Ectodermal cell (in vitro differentiated cells): Measurements from ENCODE around the gene GALNT2.

Experiments used
- H3K27ac ChIP-seq: 2 replicates; pipeline ENCODE4 v1.7.0; 2013; ENCODE audit warnings: mild to moderate bottlenecking, low read depth, low read length; ENCODE audit not compliant: insufficient read depth, poor library complexity, severe bottlenecking
- H3K27me3 ChIP-seq: 2 replicates; pipeline ENCODE4 v1.7.0; 2013; ENCODE audit warnings: mild to moderate bottlenecking, low read length; ENCODE audit not compliant: insufficient read depth, control insufficient read depth, poor library complexity, severe bottlenecking
- H3K36me3 ChIP-seq: one replicate; pipeline ENCODE4 v1.7.0; 2013; ENCODE audit warnings: low read length; ENCODE audit not compliant: control insufficient read depth, insufficient read depth
- H3K4me1 ChIP-seq: one replicate; pipeline ENCODE4 v1.7.0; 2013; ENCODE audit warnings: low read length; ENCODE audit not compliant: control insufficient read depth, insufficient read depth
- H3K4me3 ChIP-seq: 2 replicates; pipeline ENCODE4 v1.7.0; 2013; ENCODE audit warnings: low read depth, low read length, control low read depth; ENCODE audit not compliant: insufficient read depth
- H3K9me3 ChIP-seq: 2 replicates; pipeline ENCODE4 v1.7.0; 2013; ENCODE audit warnings: mild to moderate bottlenecking, low read length, moderate library complexity; ENCODE audit not compliant: control insufficient read depth
- WGBS, 2 experiments: methylation state at CpG; one replicate each; pipeline ENCODE4 v1.1.7; 2013; ENCODE audit warnings: missing lambda C conversion rate in 2 of 2; 5-methylcytosine and 5-hydroxymethylcytosine counted together

Gene GALNT2

GRCh38 chr1:230283678-230284077 lies 216.6 kb downstream of the GALNT2 start:
- H3K4me3 ChIP-seq: no peak overlapping the region
- H3K36me3 ChIP-seq: no peaks in the 10 kb centered on the region
- H3K9me3 ChIP-seq: no peaks in the 10 kb centered on the region
- H3K4me1 ChIP-seq: no peaks in the 10 kb centered on the region
- no peaks in the 10 kb centered on the region for H3K27me3 ChIP-seq
- WGBS, 2 experiments: 89 to 91% methylated on average over 12 of the region's 12 CpGs
- no peak overlapping the region for H3K27ac ChIP-seq

GRCh38 chr1:230284891-230285290 lies 217.9 kb downstream of the GALNT2 start:
- Histone ChIP-seq H3K27ac (no peak overlapping the region), H3K27me3 (no peaks in the 10 kb centered on the region), H3K9me3 (no peaks in the 10 kb centered on the region), H3K4me3 (no peak overlapping the region), H3K36me3 (no peaks in the 10 kb centered on the region), H3K4me1 (no peaks in the 10 kb centered on the region)
- WGBS, 2 experiments: 91 to 93% methylated on average over 10 of the region's 10 CpGs

- no peaks in the 10 kb centered on the region for H3K27me3 ChIP-seq
- no peaks in the 10 kb centered on the region for H3K36me3 ChIP-seq
- no peak overlapping the region for H3K4me3 ChIP-seq
- H3K27ac ChIP-seq: no peak overlapping the region
- WGBS, 2 experiments: 93 to 94% methylated on average over 7 of the region's 7 CpGs
- H3K4me1 ChIP-seq: no peaks in the 10 kb centered on the region
- no peaks in the 10 kb centered on the region for H3K9me3 ChIP-seq
Measured at GRCh38 chr1:230285351-230285750, 218.3 kb downstream of the GALNT2 start.

GRCh38 chr1:230286166-230286889 lies 219.3 kb downstream of the GALNT2 start:
- H3K36me3 ChIP-seq: no peaks in the 10 kb centered on the region
- H3K9me3 ChIP-seq: no peaks in the 10 kb centered on the region
- WGBS, 2 experiments: 80 to 82% methylated on average over 21 of the region's 21 CpGs
- H3K4me1 ChIP-seq: no peaks in the 10 kb centered on the region
- H3K4me3 ChIP-seq: no peak overlapping the region
- no peak overlapping the region for H3K27ac ChIP-seq
- no peaks in the 10 kb centered on the region for H3K27me3 ChIP-seq

GRCh38 chr1:230286890-230287269 lies 219.8 kb downstream of the GALNT2 start:
- H3K27ac ChIP-seq: no peak overlapping the region
- H3K4me1 ChIP-seq: no peaks in the 10 kb centered on the region
- H3K4me3 ChIP-seq: no peak overlapping the region
- H3K36me3 ChIP-seq: no peaks in the 10 kb centered on the region
- WGBS, 2 experiments: 83 to 88% methylated on average over 10 of the region's 10 CpGs
- no peaks in the 10 kb centered on the region for H3K9me3 ChIP-seq
- no peaks in the 10 kb centered on the region for H3K27me3 ChIP-seq

- Histone ChIP-seq H3K4me3 (no peak overlapping the region), H3K27ac (no peak overlapping the region), H3K36me3 (no peaks in the 10 kb centered on the region), H3K4me1 (no peaks in the 10 kb centered on the region), H3K9me3 (no peaks in the 10 kb centered on the region), H3K27me3 (no peaks in the 10 kb centered on the region)
- WGBS, 2 experiments: 91 to 92% methylated on average over 17 of the region's 17 CpGs
Measured at GRCh38 chr1:230287674-230288315, 220.8 kb downstream of the GALNT2 start.

- Histone ChIP-seq H3K36me3 (no peaks in the 10 kb centered on the region), H3K4me3 (no peak overlapping the region), H3K27me3 (no peaks in the 10 kb centered on the region), H3K27ac (no peak overlapping the region), H3K9me3 (no peaks in the 10 kb centered on the region), H3K4me1 (peaks cover 8% of the 10 kb centered on the region)
- 92 to 94% methylated on average over 14 of the region's 14 CpGs for WGBS, 2 experiments
Measured at GRCh38 chr1:230288641-230289349, 221.8 kb downstream of the GALNT2 start.

GRCh38 chr1:230289350-230289644 lies 222.3 kb downstream of the GALNT2 start:
- Histone ChIP-seq H3K27me3 (no peaks in the 10 kb centered on the region), H3K4me3 (no peak overlapping the region), H3K4me1 (peaks cover 9% of the 10 kb centered on the region), H3K9me3 (no peaks in the 10 kb centered on the region), H3K27ac (no peak overlapping the region), H3K36me3 (no peaks in the 10 kb centered on the region)
- WGBS, 2 experiments: 96 to 98% methylated on average over 5 of the region's 5 CpGs

- Histone ChIP-seq H3K27me3 (no peaks in the 10 kb centered on the region), H3K9me3 (no peaks in the 10 kb centered on the region), H3K36me3 (no peaks in the 10 kb centered on the region), H3K27ac (no peak overlapping the region), H3K4me1 (peaks cover 9% of the 10 kb centered on the region), H3K4me3 (no peak overlapping the region)
- WGBS, 2 experiments: 83 to 85% methylated on average over 28 of the region's 28 CpGs
Measured at GRCh38 chr1:230291731-230292620, 224.9 kb downstream of the GALNT2 start.
